ENCODE measurements around the gene ATP2A2. TPM values are rescaled to one million over a fixed set of nuclear protein-coding genes. Genes with fewer than 3 reads are reported as not detected.

ATP2A2 gene
- total RNA-seq, 1 experiment from 2014 or later = 97.9 TPM

- Histone ChIP-seq H3K4me3 (no peak overlapping the region), H3K36me3 (peaks cover 89% of the 10 kb centered on the region), H3K27ac (no peak overlapping the region), H3K4me1 (replicated peaks) (peaks cover 7% of the 10 kb centered on the region), H3K9me3 (replicated peaks) (no peaks in the 10 kb centered on the region), H3K27me3 (replicated peaks) (no peaks in the 10 kb centered on the region)
- no peak for DNase-seq (ENCODE audit: low read depth in 1 of 2, low spot score in 2 of 2)
Observed at GRCh38 chr12:110379631-110380030, 98.6 kb downstream of the ATP2A2 start.

- H3K27me3 ChIP-seq (replicated peaks) = no peaks in the 10 kb centered on the region
- H3K36me3 ChIP-seq = peaks cover 91% of the 10 kb centered on the region
- H3K4me3 ChIP-seq = no peak overlapping the region
- H3K4me1 ChIP-seq (replicated peaks) = peaks cover 11% of the 10 kb centered on the region
- DNase-seq (ENCODE audit: low read depth in 1 of 2, low spot score in 2 of 2) = no peak
- H3K27ac ChIP-seq = no peak overlapping the region
- H3K9me3 ChIP-seq (replicated peaks) = no peaks in the 10 kb centered on the region
Observed at GRCh38 chr12:110382683-110383082, 101.6 kb downstream of the ATP2A2 start.

Other genes starting within 250 kb of the ATP2A2 start
- gene C12orf76, start 232.7 kb upstream of the ATP2A2 start, total RNA-seq (2014; rRNA removed; shearing (Covaris generic)) = 4.5 and 9.0 TPM in 2 replicates
- 9.8 and 10.6 TPM in 2 replicates for gene IFT81, start 156.9 kb upstream of the ATP2A2 start, total RNA-seq (2014; rRNA removed; shearing (Covaris generic))
- gene ANAPC7, start 122.5 kb downstream of the ATP2A2 start, total RNA-seq (2014; rRNA removed; shearing (Covaris generic)) = 54.9 and 62.4 TPM in 2 replicates
- gene ARPC3, start 169.1 kb downstream of the ATP2A2 start, total RNA-seq (2014; rRNA removed; shearing (Covaris generic)) = 350 and 558 TPM in 2 replicates
- gene GPN3, start 187.0 kb downstream of the ATP2A2 start, total RNA-seq (2014; rRNA removed; shearing (Covaris generic)) = 40.4 and 57.6 TPM in 2 replicates
- 5.9 and 16.3 TPM in 2 replicates for gene FAM216A, start 187.6 kb downstream of the ATP2A2 start, total RNA-seq (2014; rRNA removed; shearing (Covaris generic))
- gene VPS29, start 220.9 kb downstream of the ATP2A2 start, total RNA-seq (2014; rRNA removed; shearing (Covaris generic)) = 83.0 and 88.2 TPM in 2 replicates
- 1.2 TPM in 1 of 2 replicates, not detected in the other for gene RAD9B, start 221.1 kb downstream of the ATP2A2 start, total RNA-seq (2014; rRNA removed; shearing (Covaris generic))

All from SJSA1 (cell line).